ENCODE measurements around the gene MLLT10. TPM values are rescaled to one million over a fixed set of nuclear protein-coding genes. Genes with fewer than 3 reads are reported as not detected.

MLLT10 gene
- total RNA-seq, 1 experiment from 2014 or later, result 83.6 TPM

GRCh38 chr10:21750424-21750823, 216.4 kb downstream of the MLLT10 start:
- no peaks in the 10 kb centered on the region for H3K79me2 ChIP-seq (ENCODE audit: low read length)
- no peaks in the 10 kb centered on the region for H4K20me1 ChIP-seq (ENCODE audit: insufficient read depth, low read depth, low read length)
- H3K4me1 ChIP-seq (ENCODE audit: low read length), result no peaks in the 10 kb centered on the region
- H2AFZ ChIP-seq (ENCODE audit: low read length), result no peak overlapping the region
- no peaks in the 10 kb centered on the region for H3K27me3 ChIP-seq (ENCODE audit: low read length)
- DNase-seq, result no peak
- H3K9ac ChIP-seq (ENCODE audit: low read length), result no peak overlapping the region
- H3K27ac ChIP-seq (ENCODE audit: low read length), result no peak overlapping the region
- H3K9me2 ChIP-seq (replicated peaks; ENCODE audit: insufficient read depth, low read length), result no peaks in the 10 kb centered on the region
- H3K36me3 ChIP-seq (ENCODE audit: insufficient read depth, low read length), result no peaks in the 10 kb centered on the region
- H3K9me3 ChIP-seq (ENCODE audit: low read length), result no peaks in the 10 kb centered on the region
- H3K4me2 ChIP-seq (ENCODE audit: low read depth, low read length, poor library complexity, severe bottlenecking), result no peak overlapping the region
- H3K4me3 ChIP-seq (ENCODE audit: low read length), result no peak overlapping the region

GRCh38 chr10:21751341-21752310, 217.6 kb downstream of the MLLT10 start:
- Histone ChIP-seq H2AFZ (ENCODE audit: low read length) (no peak overlapping the region), H3K79me2 (ENCODE audit: low read length) (no peaks in the 10 kb centered on the region), H3K36me3 (ENCODE audit: insufficient read depth, low read length) (no peaks in the 10 kb centered on the region), H3K27ac (ENCODE audit: low read length) (no peak overlapping the region), H3K4me1 (ENCODE audit: low read length) (no peaks in the 10 kb centered on the region), H3K4me3 (ENCODE audit: low read length) (no peak overlapping the region), H3K27me3 (ENCODE audit: low read length) (no peaks in the 10 kb centered on the region), H3K9ac (ENCODE audit: low read length) (no peak overlapping the region), H3K9me3 (ENCODE audit: low read length) (no peaks in the 10 kb centered on the region), H4K20me1 (ENCODE audit: insufficient read depth, low read depth, low read length) (no peaks in the 10 kb centered on the region), H3K4me2 (ENCODE audit: low read depth, low read length, poor library complexity, severe bottlenecking) (no peak overlapping the region), H3K9me2 (replicated peaks; ENCODE audit: insufficient read depth, low read length) (no peaks in the 10 kb centered on the region)
- DNase-seq, result no peak

GRCh38 chr10:21753497-21754270, 219.7 kb downstream of the MLLT10 start:
- H3K4me3 ChIP-seq (ENCODE audit: low read length), result no peak overlapping the region
- H2AFZ ChIP-seq (ENCODE audit: low read length), result no peak overlapping the region
- H3K9me2 ChIP-seq (replicated peaks; ENCODE audit: insufficient read depth, low read length), result no peaks in the 10 kb centered on the region
- H3K4me2 ChIP-seq (ENCODE audit: low read depth, low read length, poor library complexity, severe bottlenecking), result no peak overlapping the region
- no peaks in the 10 kb centered on the region for H3K27me3 ChIP-seq (ENCODE audit: low read length)
- no peaks in the 10 kb centered on the region for H3K79me2 ChIP-seq (ENCODE audit: low read length)
- no peaks in the 10 kb centered on the region for H3K9me3 ChIP-seq (ENCODE audit: low read length)
- H3K9ac ChIP-seq (ENCODE audit: low read length), result no peak overlapping the region
- H4K20me1 ChIP-seq (ENCODE audit: insufficient read depth, low read depth, low read length), result no peaks in the 10 kb centered on the region
- no peak overlapping the region for H3K27ac ChIP-seq (ENCODE audit: low read length)
- H3K4me1 ChIP-seq (ENCODE audit: low read length), result no peaks in the 10 kb centered on the region
- no peak for DNase-seq
- no peaks in the 10 kb centered on the region for H3K36me3 ChIP-seq (ENCODE audit: insufficient read depth, low read length)

DNA sequence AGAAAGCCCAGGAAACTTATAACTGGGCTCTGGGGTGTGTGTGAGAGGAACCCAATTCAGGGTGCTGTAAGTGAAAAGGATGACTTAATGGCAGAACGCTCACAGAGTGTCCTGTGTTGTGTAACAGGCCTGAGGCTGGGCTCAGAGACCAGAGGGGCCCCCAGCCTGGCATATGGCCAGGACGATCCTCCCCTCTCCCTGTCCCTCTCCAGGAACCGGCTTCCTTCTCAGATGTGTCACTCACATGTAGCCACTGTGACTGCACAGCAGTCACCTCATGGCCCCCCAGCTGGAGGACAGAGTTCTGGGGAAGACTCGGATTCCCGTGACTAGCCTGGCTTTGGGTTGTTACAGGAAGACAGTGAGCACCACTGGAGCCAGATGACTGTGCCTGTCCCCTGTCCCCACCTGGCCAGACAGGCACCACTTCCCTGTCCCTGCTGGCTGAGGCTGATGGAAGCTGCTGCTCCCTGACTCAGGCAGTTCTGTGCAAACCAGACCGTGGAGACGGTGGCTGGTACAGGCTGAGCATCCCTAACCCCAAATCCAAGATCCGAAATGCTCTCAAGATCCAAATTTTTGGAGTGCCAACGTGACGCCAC, 220.5 kb downstream of the MLLT10 start:
- DNase-seq, result peak; percentile 17
- Histone ChIP-seq H3K4me3 (ENCODE audit: low read length) (no peak overlapping the region), H3K4me1 (ENCODE audit: low read length) (no peaks in the 10 kb centered on the region), H3K27me3 (ENCODE audit: low read length) (no peaks in the 10 kb centered on the region), H4K20me1 (ENCODE audit: insufficient read depth, low read depth, low read length) (no peaks in the 10 kb centered on the region), H3K9me2 (replicated peaks; ENCODE audit: insufficient read depth, low read length) (no peaks in the 10 kb centered on the region), H3K9ac (ENCODE audit: low read length) (no peak overlapping the region), H3K4me2 (ENCODE audit: low read depth, low read length, poor library complexity, severe bottlenecking) (no peak overlapping the region), H3K27ac (ENCODE audit: low read length) (no peak overlapping the region), H3K36me3 (ENCODE audit: insufficient read depth, low read length) (no peaks in the 10 kb centered on the region), H3K79me2 (ENCODE audit: low read length) (no peaks in the 10 kb centered on the region), H2AFZ (ENCODE audit: low read length) (no peak overlapping the region), H3K9me3 (ENCODE audit: low read length) (no peaks in the 10 kb centered on the region)

DNA sequence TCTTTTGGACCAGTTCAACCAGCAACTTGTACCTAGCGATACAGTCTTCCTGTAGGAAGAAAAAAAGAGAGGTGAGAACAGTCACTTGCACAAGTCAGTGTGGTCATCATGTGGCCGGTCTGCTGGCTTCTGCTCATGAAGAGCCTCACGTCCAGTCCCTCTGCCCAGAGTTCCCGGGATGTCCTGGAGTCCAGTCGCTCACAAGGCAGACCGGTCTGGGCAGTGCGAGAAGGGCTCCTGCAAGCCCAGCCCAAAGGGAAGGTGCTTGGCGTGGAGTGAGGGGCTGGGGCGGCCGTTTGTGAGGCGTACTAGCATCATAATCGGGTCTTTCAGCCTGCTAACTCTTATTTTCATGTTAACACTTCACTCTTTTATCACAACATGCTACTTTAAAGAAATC, 222.7 kb downstream of the MLLT10 start:
- Histone ChIP-seq H4K20me1 (ENCODE audit: insufficient read depth, low read depth, low read length) (no peaks in the 10 kb centered on the region), H3K4me3 (ENCODE audit: low read length) (no peak overlapping the region), H2AFZ (ENCODE audit: low read length) (no peak overlapping the region), H3K4me1 (ENCODE audit: low read length) (no peaks in the 10 kb centered on the region), H3K9me3 (ENCODE audit: low read length) (no peaks in the 10 kb centered on the region), H3K9me2 (replicated peaks; ENCODE audit: insufficient read depth, low read length) (no peaks in the 10 kb centered on the region), H3K4me2 (ENCODE audit: low read depth, low read length, poor library complexity, severe bottlenecking) (no peak overlapping the region), H3K36me3 (ENCODE audit: insufficient read depth, low read length) (no peaks in the 10 kb centered on the region), H3K9ac (ENCODE audit: low read length) (no peak overlapping the region), H3K79me2 (ENCODE audit: low read length) (no peaks in the 10 kb centered on the region), H3K27me3 (ENCODE audit: low read length) (no peaks in the 10 kb centered on the region), H3K27ac (ENCODE audit: low read length) (no peak overlapping the region)
- no peak for DNase-seq

DNA sequence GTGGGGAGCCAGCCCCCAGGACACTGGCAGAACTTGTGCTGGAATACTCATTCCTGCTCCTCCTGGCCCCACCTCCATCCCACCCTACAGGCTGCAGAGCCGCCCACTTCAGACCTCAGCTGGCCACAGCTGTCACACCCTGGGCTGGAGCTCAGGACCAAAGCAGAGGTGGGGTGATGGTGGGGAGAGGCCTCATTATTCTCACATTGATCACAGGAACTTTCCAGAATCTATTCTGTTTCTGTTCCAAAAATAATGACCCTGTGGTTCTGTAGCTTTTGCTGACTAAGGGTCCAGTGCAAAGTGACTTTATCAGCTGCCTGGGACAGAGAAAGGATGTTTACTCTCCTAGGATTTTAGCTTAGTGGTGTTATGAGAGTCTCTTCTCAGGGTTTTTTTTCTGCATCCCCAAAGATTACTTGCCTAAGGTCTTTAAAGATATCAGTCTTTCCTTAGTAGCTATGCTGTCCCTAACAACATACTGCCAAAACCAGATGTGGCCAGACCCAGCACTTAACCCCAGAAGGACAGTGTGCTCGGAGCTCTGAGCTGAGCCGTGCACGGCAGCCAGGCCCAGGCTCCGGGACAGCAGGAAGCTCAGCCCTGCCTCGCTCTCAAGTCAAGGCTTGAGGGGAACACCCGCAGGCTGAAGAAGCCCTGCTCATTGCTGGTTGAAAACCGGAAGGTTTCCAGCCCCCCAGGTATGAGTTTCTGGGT, 223.3 kb downstream of the MLLT10 start:
- no peak overlapping the region for H3K4me2 ChIP-seq (ENCODE audit: low read depth, low read length, poor library complexity, severe bottlenecking)
- no peak overlapping the region for H2AFZ ChIP-seq (ENCODE audit: low read length)
- no peaks in the 10 kb centered on the region for H3K9me2 ChIP-seq (replicated peaks; ENCODE audit: insufficient read depth, low read length)
- no peaks in the 10 kb centered on the region for H3K4me1 ChIP-seq (ENCODE audit: low read length)
- no peak overlapping the region for H3K9ac ChIP-seq (ENCODE audit: low read length)
- no peak overlapping the region for H3K27ac ChIP-seq (ENCODE audit: low read length)
- H3K4me3 ChIP-seq (ENCODE audit: low read length), result no peak overlapping the region
- H3K79me2 ChIP-seq (ENCODE audit: low read length), result no peaks in the 10 kb centered on the region
- H3K9me3 ChIP-seq (ENCODE audit: low read length), result no peaks in the 10 kb centered on the region
- no peaks in the 10 kb centered on the region for H4K20me1 ChIP-seq (ENCODE audit: insufficient read depth, low read depth, low read length)
- no peaks in the 10 kb centered on the region for H3K36me3 ChIP-seq (ENCODE audit: insufficient read depth, low read length)
- H3K27me3 ChIP-seq (ENCODE audit: low read length), result no peaks in the 10 kb centered on the region
- no peak for DNase-seq

- no peak for DNase-seq
- Histone ChIP-seq H3K9ac (ENCODE audit: low read length) (no peak overlapping the region), H2AFZ (ENCODE audit: low read length) (no peak overlapping the region), H3K27me3 (ENCODE audit: low read length) (no peaks in the 10 kb centered on the region), H3K4me3 (ENCODE audit: low read length) (no peak overlapping the region), H3K36me3 (ENCODE audit: insufficient read depth, low read length) (no peaks in the 10 kb centered on the region), H3K4me1 (ENCODE audit: low read length) (no peaks in the 10 kb centered on the region), H4K20me1 (ENCODE audit: insufficient read depth, low read depth, low read length) (no peaks in the 10 kb centered on the region), H3K9me3 (ENCODE audit: low read length) (no peaks in the 10 kb centered on the region), H3K79me2 (ENCODE audit: low read length) (no peaks in the 10 kb centered on the region), H3K9me2 (replicated peaks; ENCODE audit: insufficient read depth, low read length) (no peaks in the 10 kb centered on the region), H3K4me2 (ENCODE audit: low read depth, low read length, poor library complexity, severe bottlenecking) (no peak overlapping the region), H3K27ac (ENCODE audit: low read length) (no peak overlapping the region)
Observed at GRCh38 chr10:21758239-21758638, 224.2 kb downstream of the MLLT10 start.

Measured in Karpas-422 (cell line).